ENCODE results near the gene KLF12.

The KLF12 gene

GRCh38 chr13:74166261-74167004, 32.2 kb upstream of the KLF12 start:
- H3K27ac ChIP-seq: no peak overlapping the region
- TF ChIP-seq, protein P1, sequence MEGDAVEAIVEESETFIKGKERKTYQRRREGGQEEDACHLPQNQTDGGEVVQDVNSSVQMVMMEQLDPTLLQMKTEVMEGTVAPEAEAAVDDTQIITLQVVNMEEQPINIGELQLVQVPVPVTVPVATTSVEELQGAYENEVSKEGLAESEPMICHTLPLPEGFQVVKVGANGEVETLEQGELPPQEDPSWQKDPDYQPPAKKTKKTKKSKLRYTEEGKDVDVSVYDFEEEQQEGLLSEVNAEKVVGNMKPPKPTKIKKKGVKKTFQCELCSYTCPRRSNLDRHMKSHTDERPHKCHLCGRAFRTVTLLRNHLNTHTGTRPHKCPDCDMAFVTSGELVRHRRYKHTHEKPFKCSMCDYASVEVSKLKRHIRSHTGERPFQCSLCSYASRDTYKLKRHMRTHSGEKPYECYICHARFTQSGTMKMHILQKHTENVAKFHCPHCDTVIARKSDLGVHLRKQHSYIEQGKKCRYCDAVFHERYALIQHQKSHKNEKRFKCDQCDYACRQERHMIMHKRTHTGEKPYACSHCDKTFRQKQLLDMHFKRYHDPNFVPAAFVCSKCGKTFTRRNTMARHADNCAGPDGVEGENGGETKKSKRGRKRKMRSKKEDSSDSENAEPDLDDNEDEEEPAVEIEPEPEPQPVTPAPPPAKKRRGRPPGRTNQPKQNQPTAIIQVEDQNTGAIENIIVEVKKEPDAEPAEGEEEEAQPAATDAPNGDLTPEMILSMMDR (conservative IDR thresholded peaks at IDR 0.05): no peak
- no peak for TF ChIP-seq ZFX (IDR thresholded peaks at IDR 0.05)

GRCh38 chr13:74162782-74163181, 28.6 kb upstream of the KLF12 start:
- no peak overlapping the region for H3K27ac ChIP-seq
- TF ChIP-seq, protein P1 (conservative IDR thresholded peaks at IDR 0.05): no peak
- TF ChIP-seq ZFX (IDR thresholded peaks at IDR 0.05): no peak

DNA sequence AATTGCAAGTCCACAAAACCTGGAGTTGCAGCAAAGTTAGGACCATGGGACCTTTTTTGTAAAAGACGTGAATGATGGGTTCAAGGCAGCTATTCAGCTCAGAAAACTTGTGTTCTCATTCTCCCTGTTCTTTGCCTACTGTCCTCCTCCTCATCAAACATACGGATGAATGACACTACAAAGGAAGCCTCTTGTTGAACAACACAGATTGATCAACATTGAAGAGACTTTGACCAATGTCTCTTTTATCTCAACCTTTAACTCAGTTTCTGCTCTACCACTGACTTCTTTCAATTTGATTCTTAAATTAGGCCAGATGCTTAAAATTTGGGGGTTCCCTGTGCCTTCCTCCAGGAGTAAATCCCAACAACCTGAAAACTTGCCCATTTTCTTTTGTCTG, 27.9 kb upstream of the KLF12 start:
- TF ChIP-seq, protein P1 (conservative IDR thresholded peaks at IDR 0.05): no peak
- TF ChIP-seq ZFX (IDR thresholded peaks at IDR 0.05): no peak
- H3K27ac ChIP-seq: no peak overlapping the region

DNA sequence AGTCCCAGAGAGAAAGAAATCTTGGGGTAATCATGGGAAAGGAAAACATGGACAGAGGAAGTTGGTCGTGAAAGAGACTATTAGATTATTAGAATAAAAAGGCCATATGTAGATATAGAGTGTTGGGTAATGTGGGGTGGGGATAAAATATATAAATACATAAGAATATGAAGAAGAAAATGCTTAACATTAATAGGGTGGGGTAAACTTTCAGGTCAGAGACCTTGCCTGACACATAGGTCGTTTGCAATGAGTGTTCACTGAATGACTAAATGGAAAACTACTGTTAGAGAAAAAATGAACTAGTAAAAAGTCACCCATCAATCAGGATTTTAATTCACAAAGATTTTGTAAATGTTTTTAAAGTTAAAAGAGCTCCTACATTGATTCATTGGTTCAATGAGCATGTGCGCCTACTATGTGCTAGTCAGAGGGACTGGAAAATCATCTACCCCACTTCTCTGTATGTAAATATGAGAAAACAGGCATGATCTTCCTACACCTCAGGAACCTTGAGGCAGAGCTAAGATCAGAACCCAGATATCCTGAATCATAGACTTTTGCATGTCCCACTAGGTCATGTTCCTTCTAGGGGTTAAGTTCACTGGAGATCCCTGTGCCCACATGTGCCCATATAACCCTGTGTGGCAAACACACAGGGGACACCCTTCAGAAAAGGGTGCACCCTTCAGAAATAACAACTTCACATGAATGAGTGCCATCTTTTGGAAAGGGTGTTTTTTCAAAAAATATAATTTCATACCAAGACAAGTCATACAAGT, 24.6 kb upstream of the KLF12 start:
- TF ChIP-seq ZFX (IDR thresholded peaks at IDR 0.05): no peak
- TF ChIP-seq, protein P1 (conservative IDR thresholded peaks at IDR 0.05): no peak
- no peak overlapping the region for H3K27ac ChIP-seq

DNA sequence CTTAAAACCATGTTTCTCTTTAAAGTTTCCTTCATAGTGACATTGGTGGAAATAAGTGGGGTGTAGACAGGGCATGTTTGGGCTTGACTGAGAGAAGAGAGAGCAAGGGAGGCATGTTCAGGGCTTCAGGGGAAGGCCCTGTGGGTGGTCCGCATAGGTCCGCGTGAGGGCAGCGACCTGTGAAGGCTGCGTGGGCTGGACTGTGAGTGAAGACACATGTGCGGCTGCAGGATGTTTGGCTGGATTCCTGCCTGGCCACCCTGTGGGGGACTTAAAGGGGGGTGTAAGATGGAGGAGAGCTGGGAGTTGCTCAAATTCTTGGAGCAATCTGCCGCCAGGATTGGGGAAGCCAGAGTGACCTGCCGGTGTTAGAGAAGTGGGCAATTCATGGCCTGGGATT, 23.8 kb upstream of the KLF12 start:
- H3K27ac ChIP-seq: no peak overlapping the region
- no peak for TF ChIP-seq ZFX (IDR thresholded peaks at IDR 0.05)
- TF ChIP-seq, protein P1 (conservative IDR thresholded peaks at IDR 0.05): no peak

DNA sequence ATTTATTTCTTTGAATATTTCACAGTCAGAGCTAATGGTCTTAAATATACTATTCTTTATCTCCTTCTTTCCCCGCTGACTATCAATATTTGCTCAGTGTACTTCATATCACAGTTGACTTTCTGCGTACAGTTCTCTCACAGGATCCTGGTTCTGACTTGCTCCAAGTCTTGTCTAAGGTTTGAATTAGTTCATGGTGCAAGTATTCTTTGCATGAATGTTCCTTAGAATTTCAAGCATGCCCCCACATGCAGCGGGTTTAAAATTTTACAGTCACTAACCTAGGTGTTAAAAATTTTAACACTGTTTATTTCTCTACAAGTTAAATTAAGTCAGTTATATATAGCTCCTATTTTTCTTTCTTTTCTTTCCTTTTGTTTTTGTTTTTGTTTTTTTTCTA, 20.8 kb upstream of the KLF12 start:
- no peak for TF ChIP-seq ZFX (IDR thresholded peaks at IDR 0.05)
- TF ChIP-seq, protein P1 (conservative IDR thresholded peaks at IDR 0.05): no peak
- H3K27ac ChIP-seq: no peak overlapping the region

DNA sequence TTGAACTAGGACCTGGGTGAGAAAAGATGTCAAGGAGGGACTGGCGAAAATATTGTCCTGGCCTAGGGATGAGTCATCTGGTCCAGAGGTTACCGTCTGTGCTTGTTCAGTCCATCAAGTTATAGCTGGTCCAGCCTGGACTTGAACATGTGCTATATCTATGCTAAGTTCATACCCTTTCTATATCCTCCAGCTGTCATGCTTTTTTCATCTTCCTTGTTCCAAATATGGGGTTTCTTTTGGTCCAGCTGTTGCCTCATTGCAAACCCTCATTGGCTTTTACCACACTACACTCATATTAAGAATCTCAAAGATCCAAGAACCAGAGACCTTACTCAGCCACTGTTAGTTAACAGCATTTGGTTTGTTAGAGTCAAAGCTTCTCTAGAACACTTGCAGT, 19.1 kb upstream of the KLF12 start:
- no peak overlapping the region for H3K27ac ChIP-seq
- TF ChIP-seq, protein P1 (conservative IDR thresholded peaks at IDR 0.05): no peak
- TF ChIP-seq ZFX (IDR thresholded peaks at IDR 0.05): no peak
